Fibroblast of lung (primary cell): Measurements from ENCODE around the gene RGS19. TPM values are rescaled to one million over a fixed set of nuclear protein-coding genes. Genes with fewer than 3 reads are reported as not detected.

ENCODE experiments used
- DNase-seq, 2 donors: peaks; one replicate each; pipeline versions ENCODE4 v3.0.0 to v3.0.0-alpha.2; 2010; ENCODE audit warnings: low read depth in 2 of 2
- H2AFZ ChIP-seq: 2 replicates; pipeline ENCODE4 v1.5.1; 2012; ENCODE audit warnings: low read length, control low read depth, inconsistent platforms
- H3K27ac ChIP-seq: 2 replicates; pipeline ENCODE4 v1.5.1; 2011; ENCODE audit warnings: low read length, control low read depth; ENCODE audit not compliant: insufficient read depth
- H3K27me3 ChIP-seq: 2 replicates; pipeline ENCODE4 v1.5.1; 2011; ENCODE audit warnings: mild to moderate bottlenecking, low read length; ENCODE audit not compliant: control insufficient read depth, insufficient read depth
- H3K36me3 ChIP-seq: 2 replicates; pipeline ENCODE4 v1.5.1; 2011; ENCODE audit warnings: low read length; ENCODE audit not compliant: control insufficient read depth, insufficient read depth
- H3K4me1 ChIP-seq: 2 replicates; pipeline ENCODE4 v1.5.1; 2011; ENCODE audit warnings: low read length; ENCODE audit not compliant: control insufficient read depth, insufficient read depth; ENCODE audit errors: extremely low read depth
- H3K4me2 ChIP-seq: 2 replicates; pipeline ENCODE4 v1.5.1; 2011; ENCODE audit warnings: low read length, control low read depth; ENCODE audit not compliant: insufficient read depth; ENCODE audit errors: extremely low read depth
- H3K4me3 ChIP-seq, 4 experiments: fragments of 200-600 bp in 1 of 4; sonication (generic) in 1 of 4; replicated peaks in 1 of 4; 2 replicates each; pipeline ENCODE4 v1.5.1; 2011 to 2016; ENCODE audit warnings: low read length in 4 of 4, low read depth in 3 of 4, mild to moderate bottlenecking in 3 of 4, control low read depth in 2 of 4, inconsistent platforms in 1 of 4, mixed read lengths in 1 of 4; ENCODE audit not compliant: insufficient read depth in 1 of 4; ENCODE audit errors: control extremely low read depth in 1 of 4
- H3K79me2 ChIP-seq: 2 replicates; pipeline ENCODE4 v1.5.1; 2012; ENCODE audit warnings: mild to moderate bottlenecking, low read length, inconsistent platforms; ENCODE audit not compliant: control insufficient read depth, insufficient read depth
- H3K9ac ChIP-seq: 2 replicates; pipeline ENCODE4 v1.5.1; 2011; ENCODE audit warnings: mild to moderate bottlenecking, low read length, control low read depth; ENCODE audit not compliant: insufficient read depth
- H3K9me3 ChIP-seq: 2 replicates; pipeline ENCODE4 v1.5.1; 2012; ENCODE audit warnings: low read depth, low read length; ENCODE audit not compliant: control insufficient read depth, insufficient read depth
- H4K20me1 ChIP-seq: 2 replicates; pipeline ENCODE4 v1.5.1; 2011; ENCODE audit warnings: low read length; ENCODE audit not compliant: control insufficient read depth, insufficient read depth; ENCODE audit errors: extremely low read depth
- CTCF ChIP-seq, 2 donors: IDR thresholded peaks in 1 of 2; conservative IDR thresholded peaks in 1 of 2; 1 replicate in 1 of 2; 2 replicates in 1 of 2; pipeline ENCODE4 v1.5.1; 2011 to 2012; ENCODE audit warnings: low read length in 2 of 2, control low read depth in 1 of 2, inconsistent platforms in 1 of 2, low read depth in 1 of 2, mild to moderate bottlenecking in 1 of 2
- EZH2 ChIP-seq: IDR thresholded peaks from 2 replicates; pipeline ENCODE4 v1.5.1; 2012; ENCODE audit warnings: low read length, control low read depth, mild to moderate bottlenecking; ENCODE audit errors: missing control alignments
- polyA plus RNA-seq, 2 donors: library from polyadenylated mRNA; depleted of rRNA in 1 of 2; stranded (reverse) in 1 of 2; unstranded in 1 of 2; fragments of >200 nt; gene quantifications; 2 replicates each; pipeline ENCODE4 v1.2.1, GENCODE V29; 2011 to 2012; ENCODE audit warnings: missing spikeins in 1 of 2
- total RNA-seq: library from RNA; depleted of rRNA; stranded (reverse); fragments of >200 nt; gene quantifications from 2 replicates; pipeline ENCODE4 v1.2.1, GENCODE V29; 2014

RGS19 gene
- total and polyA plus RNA-seq, 2 donors (not counting 1 experiment from before 2014, with no cell fraction given) = 5.8 to 9.1 TPM

- Histone ChIP-seq H3K36me3 (no peaks in the 10 kb centered on the region), H3K27me3 (peaks cover 24% of the 10 kb centered on the region), H2AFZ (no peak overlapping the region), H3K27ac (no peak overlapping the region), H3K4me2 (peak overlapping the region; percentile 70), H4K20me1 (no peaks in the 10 kb centered on the region), H3K79me2 (no peaks in the 10 kb centered on the region), H3K9me3 (no peaks in the 10 kb centered on the region), H3K4me3 (peak overlapping the region in 1 of 4 experiments; percentile 50), H3K9ac (no peak overlapping the region), H3K4me1 (peaks cover 8% of the 10 kb centered on the region)
- TF ChIP-seq EZH2 (no peak), CTCF (conservative IDR thresholded peaks at IDR 0.05 in 1 of 2, IDR thresholded peaks at IDR 0.05 in 1 of 2; ENCODE audit: low read depth in 1 of 2, low read length in 2 of 2) (peak; percentile 37 to 48)
- DNase-seq = peak; percentile 65 to 79
Observed at GRCh38 chr20:64083378-64083803, 4.1 kb upstream of the RGS19 start.

GRCh38 chr20:64082820-64083377, 3.6 kb upstream of the RGS19 start:
- H3K4me3 ChIP-seq = peak overlapping the region in 1 of 4 experiments; percentile 36
- H3K79me2 ChIP-seq = no peaks in the 10 kb centered on the region
- H4K20me1 ChIP-seq = no peaks in the 10 kb centered on the region
- H2AFZ ChIP-seq = no peak overlapping the region
- no peaks in the 10 kb centered on the region for H3K36me3 ChIP-seq
- no peaks in the 10 kb centered on the region for H3K9me3 ChIP-seq
- no peak for DNase-seq
- H3K4me2 ChIP-seq = peak overlapping the region; percentile 70
- TF ChIP-seq CTCF (conservative IDR thresholded peaks at IDR 0.05 in 1 of 2, IDR thresholded peaks at IDR 0.05 in 1 of 2; ENCODE audit: low read depth in 1 of 2, low read length in 2 of 2) (no peak), EZH2 (no peak)
- H3K4me1 ChIP-seq = peaks cover 10% of the 10 kb centered on the region
- no peak overlapping the region for H3K27ac ChIP-seq
- no peak overlapping the region for H3K9ac ChIP-seq
- peaks cover 24% of the 10 kb centered on the region for H3K27me3 ChIP-seq

GRCh38 chr20:64082126-64082731, 2.9 kb upstream of the RGS19 start:
- Histone ChIP-seq H3K4me2 (no peak overlapping the region), H3K27ac (no peak overlapping the region), H3K9me3 (no peaks in the 10 kb centered on the region), H3K27me3 (peaks cover 24% of the 10 kb centered on the region), H3K4me3 (no peak overlapping the region), H2AFZ (no peak overlapping the region), H3K79me2 (no peaks in the 10 kb centered on the region), H3K4me1 (peaks cover 10% of the 10 kb centered on the region), H3K36me3 (no peaks in the 10 kb centered on the region), H3K9ac (no peak overlapping the region), H4K20me1 (no peaks in the 10 kb centered on the region)
- no peak for DNase-seq
- no peak for TF ChIP-seq CTCF (conservative IDR thresholded peaks at IDR 0.05 in 1 of 2, IDR thresholded peaks at IDR 0.05 in 1 of 2; ENCODE audit: low read depth in 1 of 2, low read length in 2 of 2)
- no peak for TF ChIP-seq EZH2
